Measurements from ENCODE around the gene FLT3. TPM values are rescaled to one million over a fixed set of nuclear protein-coding genes. Genes with fewer than 3 reads are reported as not detected.

FLT3 gene
- total and polyA plus RNA-seq, 10 of the 15 experiments (the other 5 are each of a cell fraction or from before 2014, with no cell fraction given): 0.04 to 0.19 (median 0.11) TPM; not detected in 1

- TF ChIP-seq NR2F1 (conservative IDR thresholded peaks at IDR 0.05) (peak; percentile 36), EGR1 (IDR thresholded peaks at IDR 0.05; ENCODE audit: borderline replicate concordance in 1 of 2, low read depth in 2 of 2, low read length in 2 of 2) (no peak), RELA (IDR thresholded peaks at IDR 0.05; ENCODE audit: borderline replicate concordance, partially characterized antibody) (peak; percentile 41), FOS (IDR thresholded peaks at IDR 0.05; ENCODE audit: borderline replicate concordance, extremely low read depth, insufficient read length) (no peak), KDM1A (IDR thresholded peaks at IDR 0.05; ENCODE audit: borderline replicate concordance) (no peak), CBX5 (IDR thresholded peaks at IDR 0.05; ENCODE audit: low read depth) (no peak), RELB (IDR thresholded peaks at IDR 0.05; ENCODE audit: low read depth) (peak; percentile 70; the same call in 1 of the 2 replicates), ATF7 (IDR thresholded peaks at IDR 0.05; ENCODE audit: low read depth) (no peak), NFYA (IDR thresholded peaks at IDR 0.05; ENCODE audit: borderline replicate concordance, low read depth, low read length) (no peak), MYB (IDR thresholded peaks at IDR 0.05; ENCODE audit: borderline replicate concordance, low read depth, low read length) (no peak), ZBTB40 (IDR thresholded peaks at IDR 0.05; ENCODE audit: borderline replicate concordance) (no peak), CHD4 (IDR thresholded peaks at IDR 0.05) (no peak), IRF5 (IDR thresholded peaks at IDR 0.05; ENCODE audit: borderline replicate concordance) (no peak)
- TF ChIP-seq, protein P1, sequence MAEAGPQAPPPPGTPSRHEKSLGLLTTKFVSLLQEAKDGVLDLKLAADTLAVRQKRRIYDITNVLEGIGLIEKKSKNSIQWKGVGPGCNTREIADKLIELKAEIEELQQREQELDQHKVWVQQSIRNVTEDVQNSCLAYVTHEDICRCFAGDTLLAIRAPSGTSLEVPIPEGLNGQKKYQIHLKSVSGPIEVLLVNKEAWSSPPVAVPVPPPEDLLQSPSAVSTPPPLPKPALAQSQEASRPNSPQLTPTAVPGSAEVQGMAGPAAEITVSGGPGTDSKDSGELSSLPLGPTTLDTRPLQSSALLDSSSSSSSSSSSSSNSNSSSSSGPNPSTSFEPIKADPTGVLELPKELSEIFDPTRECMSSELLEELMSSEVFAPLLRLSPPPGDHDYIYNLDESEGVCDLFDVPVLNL (IDR thresholded peaks at IDR 0.05; ENCODE audit: low read depth, low read length): no peak
Observed at GRCh38 chr13:28035146-28035782, 65.1 kb downstream of the FLT3 start (continued).
